ENCODE measurements around the gene COL6A1. TPM values are rescaled to one million over a fixed set of nuclear protein-coding genes. Genes with fewer than 3 reads are reported as not detected.
"Not testable (repeated sequence)": the region's sequence is repeated elsewhere in the genome, so short reads cannot be mapped to it uniquely, and the experiment has no call there.

COL6A1 gene
- total RNA-seq, 1 donor from 2014 or later, result 41.6 TPM

GRCh38 chr21:45945066-45945867, 36.3 kb upstream of the COL6A1 start:
- no peak for FAIRE-seq
- no peak for DNase-seq (ENCODE audit: low spot score in 2 of 2)

DNA sequence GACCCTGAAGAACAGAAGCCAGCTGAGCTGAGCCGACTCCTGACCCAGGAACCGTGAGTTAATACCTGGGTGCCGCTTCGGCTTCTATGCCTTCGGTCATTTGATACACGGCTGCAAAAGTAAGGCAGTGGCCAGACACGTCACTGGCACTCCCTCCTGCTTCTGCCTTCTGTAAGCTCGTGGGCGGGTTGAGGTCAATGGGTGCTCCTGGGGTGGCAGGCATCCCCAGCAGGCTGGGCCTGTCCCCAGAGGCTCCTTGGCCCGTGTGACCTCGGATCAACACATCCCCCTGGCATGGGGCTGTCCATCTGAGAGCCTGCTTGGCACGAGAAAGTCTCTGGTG, 35.7 kb upstream of the COL6A1 start:
- DNase-seq (ENCODE audit: low spot score in 2 of 2) (no peak), FAIRE-seq (no peak)

DNA sequence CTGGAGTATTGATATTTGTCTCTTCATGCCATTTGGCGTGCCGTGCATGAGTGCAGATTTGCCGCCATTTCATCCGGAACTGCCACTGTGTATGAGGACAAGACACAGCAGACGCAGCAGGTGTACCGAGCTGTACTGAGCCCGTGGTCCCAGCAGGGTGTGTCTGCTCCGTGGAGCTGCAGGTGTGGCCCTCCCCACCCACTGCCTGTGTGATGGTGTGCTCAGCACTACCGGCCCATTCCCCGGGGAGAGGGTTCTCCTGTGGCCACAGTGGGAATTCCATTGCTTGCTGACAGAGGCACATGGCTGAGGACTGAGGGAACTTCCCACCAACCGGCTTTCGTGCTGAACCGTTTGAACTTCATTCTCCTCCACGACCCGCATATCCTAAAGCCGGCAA, 34.3 kb upstream of the COL6A1 start:
- DNase-seq (ENCODE audit: low spot score in 2 of 2), result no peak
- no peak for FAIRE-seq

- no peak for FAIRE-seq
- no peak for DNase-seq (ENCODE audit: low spot score in 2 of 2)
Observed at GRCh38 chr21:45947716-45948255, 33.8 kb upstream of the COL6A1 start.

DNA sequence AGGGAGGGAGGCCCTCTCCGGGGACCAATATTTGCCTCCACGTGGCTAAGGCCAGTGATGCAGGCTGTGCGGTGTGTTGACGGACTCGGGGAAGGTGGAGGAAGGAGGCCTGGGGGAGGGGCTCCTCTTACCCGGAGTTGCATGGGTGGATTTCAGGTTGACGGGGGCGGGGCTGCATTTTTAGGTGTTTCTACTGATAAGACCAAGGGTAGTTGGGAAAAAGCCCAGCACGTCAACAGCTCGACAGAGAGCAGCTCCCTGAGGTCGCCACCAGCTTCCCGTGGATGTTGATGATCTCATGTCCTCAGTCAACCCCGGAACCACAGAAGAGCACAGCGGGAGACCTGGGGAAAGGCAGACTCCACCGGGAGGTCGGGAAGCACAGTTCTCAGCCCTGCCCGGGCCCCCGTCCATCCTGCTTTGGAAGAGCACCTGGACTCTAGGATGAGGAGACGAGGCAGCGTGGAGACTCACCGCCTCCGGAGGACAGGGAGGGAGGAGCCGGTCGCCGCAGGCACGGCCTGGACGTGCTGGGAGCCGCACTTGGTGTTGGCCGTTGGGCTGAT, 32.9 kb upstream of the COL6A1 start:
- FAIRE-seq, result no peak
- DNase-seq (ENCODE audit: low spot score in 2 of 2), result no peak

DNA sequence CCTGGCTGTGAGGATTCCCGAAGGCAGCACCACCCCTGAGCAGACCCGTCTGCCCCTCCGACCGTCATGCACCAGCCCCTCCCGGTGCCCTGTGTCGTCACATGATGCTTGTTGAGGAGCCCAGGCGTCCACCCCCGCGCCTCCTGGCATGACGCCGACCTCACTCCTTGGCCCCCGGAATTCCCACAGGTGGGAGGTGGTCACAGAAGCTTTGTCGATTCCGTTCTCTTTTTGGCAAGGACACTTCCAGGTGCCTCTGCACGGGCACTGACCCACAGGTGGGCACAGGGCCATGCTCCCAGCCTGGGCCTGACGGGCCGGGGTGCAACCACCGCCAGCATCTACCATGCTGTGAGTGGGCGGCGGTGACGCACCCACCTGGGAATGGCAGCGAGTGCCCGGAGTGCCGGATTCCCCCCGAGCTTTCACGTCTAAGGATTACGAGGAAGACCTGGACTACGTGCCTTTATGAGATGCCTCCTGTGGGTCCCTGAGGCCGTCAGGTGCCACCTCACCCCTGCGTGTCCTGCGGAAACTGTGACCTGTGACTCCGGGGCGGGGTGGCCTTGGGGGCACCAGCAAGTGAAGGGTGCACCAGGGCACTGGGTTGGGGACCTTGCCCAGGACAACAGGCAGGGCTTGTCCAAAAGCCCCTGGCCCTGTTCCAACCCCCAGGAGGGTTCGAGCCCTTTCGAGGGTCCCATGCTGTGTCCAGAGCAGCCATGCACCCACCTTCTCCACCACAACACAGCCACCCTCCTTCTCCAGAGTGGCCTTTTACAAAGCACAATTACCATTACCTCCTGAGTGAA, 31.4 kb upstream of the COL6A1 start:
- FAIRE-seq, result no peak
- DNase-seq (ENCODE audit: low spot score in 2 of 2), result no peak

- DNase-seq (ENCODE audit: low spot score in 2 of 2) (no peak), FAIRE-seq (no peak)
Observed at GRCh38 chr21:45950740-45951515, 30.6 kb upstream of the COL6A1 start.

- FAIRE-seq (no peak), DNase-seq (ENCODE audit: low spot score in 2 of 2) (no peak)
Observed at GRCh38 chr21:45951676-45952075, 29.9 kb upstream of the COL6A1 start.

DNA sequence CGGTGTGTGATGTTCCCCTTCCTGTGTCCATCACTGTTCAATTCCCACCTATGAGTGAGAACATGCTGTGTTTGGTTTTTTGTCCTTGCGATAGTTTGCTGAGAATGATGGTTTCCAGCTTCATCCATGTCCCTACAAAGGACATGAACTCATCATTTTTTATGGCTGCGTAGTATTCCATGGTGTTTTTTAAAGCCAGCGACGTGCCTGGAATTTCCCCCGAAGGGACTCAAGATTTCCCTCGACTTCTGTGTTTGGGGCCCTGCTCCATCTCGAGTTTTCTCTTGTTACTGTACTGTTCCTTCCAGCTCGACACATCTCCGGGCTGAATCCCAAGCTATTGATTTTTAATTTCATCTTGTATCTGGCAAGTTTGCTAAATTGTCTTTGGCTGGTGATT, 29.0 kb upstream of the COL6A1 start:
- FAIRE-seq; DNase-seq (ENCODE audit: low spot score in 2 of 2): not testable (repeated sequence)

DNA sequence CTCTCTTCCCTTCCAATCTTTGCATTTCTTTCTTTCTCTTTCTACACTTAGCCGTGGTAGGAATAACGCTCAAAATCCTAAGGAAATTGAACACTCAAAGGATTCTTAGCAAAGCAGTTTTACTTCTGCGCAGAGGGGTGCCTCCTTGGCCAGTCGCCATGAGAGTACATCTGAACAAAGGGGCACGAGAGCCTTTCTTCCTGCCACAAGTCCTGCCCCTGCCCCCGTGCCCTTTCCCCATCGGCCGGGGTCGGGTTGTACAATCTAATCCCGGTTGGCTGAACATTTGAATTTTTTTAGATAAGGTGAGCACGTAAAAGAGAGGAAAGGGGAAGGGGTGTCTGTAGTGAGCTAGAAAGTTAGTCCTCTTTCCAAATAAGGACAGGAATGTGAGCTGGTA, 28.6 kb upstream of the COL6A1 start:
- FAIRE-seq, result no peak
- DNase-seq (ENCODE audit: low spot score in 2 of 2), result no peak

- DNase-seq (ENCODE audit: low spot score in 2 of 2) (no peak), FAIRE-seq (no peak)
Observed at GRCh38 chr21:45954261-45954660, 27.3 kb upstream of the COL6A1 start.

DNA sequence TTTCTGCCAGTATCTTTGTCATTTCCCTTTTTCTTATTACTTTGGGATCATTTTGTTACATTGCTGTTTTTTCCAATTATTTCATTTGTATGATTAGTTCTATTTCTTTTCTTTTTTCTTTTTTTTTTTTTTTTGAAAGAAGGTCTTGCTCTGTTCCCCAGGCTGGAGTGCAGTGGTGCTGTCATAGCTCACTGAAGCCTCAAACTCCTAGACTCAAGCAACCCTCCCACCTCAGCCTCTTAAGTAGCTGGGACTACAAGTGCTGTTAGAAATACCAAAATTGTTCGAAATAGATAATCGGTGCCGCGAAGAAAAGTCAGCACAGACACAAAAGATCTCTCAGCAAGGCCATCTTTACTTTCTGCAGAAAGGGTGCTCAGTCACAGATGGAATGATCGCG, 26.6 kb upstream of the COL6A1 start:
- DNase-seq (ENCODE audit: low spot score in 2 of 2), result no peak
- FAIRE-seq, result no peak

GRCh38 chr21:45957551-45957950, 24.0 kb upstream of the COL6A1 start:
- FAIRE-seq (no peak), DNase-seq (ENCODE audit: low spot score in 2 of 2) (no peak)

DNA sequence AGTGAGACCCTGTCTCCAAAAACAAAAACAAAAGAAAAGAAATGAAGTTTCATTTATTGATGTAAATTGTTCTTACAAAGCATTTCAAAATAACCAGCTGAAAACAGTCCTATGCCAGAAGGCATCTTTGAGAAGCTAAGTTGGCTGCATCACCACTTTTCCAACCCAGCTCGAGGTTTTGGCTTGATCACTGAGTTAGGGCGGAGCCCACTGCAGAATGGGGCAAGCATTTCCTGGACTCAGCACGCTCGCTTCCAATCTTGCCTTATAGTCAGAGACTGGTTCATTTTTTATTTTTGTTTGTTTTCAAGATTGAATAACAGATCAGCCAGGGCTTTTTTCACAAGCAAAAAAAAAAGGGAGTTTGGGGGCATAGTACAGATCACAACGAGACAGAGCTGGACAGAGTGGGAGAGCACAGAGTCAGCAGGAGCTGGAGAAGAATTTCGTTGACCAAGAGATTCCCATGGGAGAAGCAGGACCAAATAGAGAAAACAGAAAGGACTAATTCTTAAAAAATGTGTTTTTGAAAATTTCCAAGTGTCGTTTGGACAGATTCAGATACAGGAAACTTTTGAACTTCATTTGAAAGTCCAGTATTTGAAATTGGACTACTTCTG, 23.5 kb upstream of the COL6A1 start:
- FAIRE-seq, result no peak
- no peak for DNase-seq (ENCODE audit: low spot score in 2 of 2)

DNA sequence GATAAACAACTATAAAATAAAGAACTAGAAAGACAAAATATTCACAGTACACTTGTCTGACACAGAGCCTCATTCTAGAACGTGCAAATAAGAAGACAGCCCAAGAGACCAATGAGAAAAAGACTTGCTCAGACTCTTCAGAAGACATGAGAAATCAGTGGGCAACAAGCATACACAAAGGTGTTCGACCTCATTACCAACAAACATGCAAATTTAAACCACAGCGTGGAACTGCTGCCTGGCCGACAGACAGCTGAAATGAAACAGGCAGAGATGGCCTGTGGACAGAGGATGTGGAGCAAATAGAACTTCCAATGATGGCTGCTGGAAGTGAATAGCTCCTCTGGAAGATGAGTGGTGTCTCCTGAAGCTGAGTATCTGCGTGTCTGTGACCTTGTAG, 22.4 kb upstream of the COL6A1 start:
- FAIRE-seq, result no peak

GRCh38 chr21:45959779-45960390, 21.7 kb upstream of the COL6A1 start:
- DNase-seq (ENCODE audit: low spot score in 2 of 2), result no peak
- no peak for FAIRE-seq

More for the DNA sequence above, 22.4 kb upstream of the COL6A1 start:
- no peak for DNase-seq (ENCODE audit: low spot score in 2 of 2)

GRCh38 chr21:45961408-45961807, 20.2 kb upstream of the COL6A1 start:
- not testable (repeated sequence) for DNase-seq (ENCODE audit: low spot score in 2 of 2); FAIRE-seq

DNA sequence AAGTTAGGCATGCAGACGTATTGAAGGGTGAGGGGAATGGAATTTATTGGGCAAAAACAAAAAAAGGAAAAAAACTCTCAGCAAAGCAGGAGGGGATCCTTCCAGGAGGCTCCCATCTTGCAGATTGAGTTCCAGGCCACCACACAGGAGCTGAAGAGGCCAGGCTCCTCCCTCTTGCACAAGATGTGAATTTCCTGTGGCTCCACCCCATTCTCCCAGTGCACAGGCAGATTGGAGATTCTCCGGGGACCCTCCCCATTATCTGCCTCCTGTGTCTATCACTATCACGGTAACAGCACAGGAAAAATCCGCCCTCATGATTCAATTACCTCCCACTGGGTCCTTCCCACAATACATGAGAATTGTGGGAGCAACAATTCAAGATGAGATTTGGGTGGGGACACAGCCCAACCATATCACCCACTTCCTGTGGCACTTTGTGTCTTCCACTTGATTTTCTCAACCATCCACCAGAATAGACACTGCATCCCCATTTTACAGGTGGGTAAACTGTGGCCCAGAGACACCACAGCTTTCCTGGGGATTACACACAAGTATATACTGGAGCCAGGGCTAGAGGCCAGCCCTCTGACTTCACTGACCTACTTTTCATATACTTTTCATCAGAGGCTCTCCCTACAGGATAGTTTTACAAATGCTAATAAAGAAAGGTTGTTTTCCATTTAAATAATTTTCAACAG, 18.9 kb upstream of the COL6A1 start:
- no peak for FAIRE-seq
- DNase-seq (ENCODE audit: low spot score in 2 of 2), result no peak

GRCh38 chr21:45963232-45963570, 18.4 kb upstream of the COL6A1 start:
- no peak for FAIRE-seq

More at GRCh38 chr21:45963232-45963570, 18.4 kb upstream of the COL6A1 start:
- no peak for DNase-seq (ENCODE audit: low spot score in 2 of 2)
